HL-60/S4 treated with retinoic acid at 250 ng/mL for 4 days and 3 days (cell line): ENCODE measurements around the gene TRAF2.

Experiments
- in situ Hi-C: fragments of 300-500 bp; cut with MboI; formaldehyde crosslinking; loops from 2 replicates; pipeline ENCODE4 v1.7.0; 2022; ENCODE audit warnings: low sequenced_read_pairs

The TRAF2 gene

DNA sequence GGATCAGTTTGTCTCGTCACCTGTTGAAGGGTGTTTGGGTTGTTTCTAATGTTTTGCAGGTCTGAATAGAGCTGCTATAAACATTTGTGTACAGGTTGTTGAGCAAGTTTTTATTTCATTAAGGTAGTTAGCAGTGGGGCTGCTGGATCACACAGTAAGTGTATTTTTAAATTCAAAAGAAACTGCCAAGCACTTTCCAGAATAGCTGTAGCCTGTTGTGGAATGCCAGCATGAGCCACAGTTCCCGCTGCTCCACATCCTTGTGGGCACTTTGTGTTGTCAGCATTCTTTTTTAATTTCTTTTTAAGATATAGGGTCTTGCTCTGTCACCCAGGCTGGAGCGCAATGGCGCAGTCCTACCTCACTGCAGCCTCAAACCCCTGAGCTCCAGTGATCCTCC, 43.7 kb downstream of the TRAF2 start:
- in situ Hi-C loops = no loop called here

DNA sequence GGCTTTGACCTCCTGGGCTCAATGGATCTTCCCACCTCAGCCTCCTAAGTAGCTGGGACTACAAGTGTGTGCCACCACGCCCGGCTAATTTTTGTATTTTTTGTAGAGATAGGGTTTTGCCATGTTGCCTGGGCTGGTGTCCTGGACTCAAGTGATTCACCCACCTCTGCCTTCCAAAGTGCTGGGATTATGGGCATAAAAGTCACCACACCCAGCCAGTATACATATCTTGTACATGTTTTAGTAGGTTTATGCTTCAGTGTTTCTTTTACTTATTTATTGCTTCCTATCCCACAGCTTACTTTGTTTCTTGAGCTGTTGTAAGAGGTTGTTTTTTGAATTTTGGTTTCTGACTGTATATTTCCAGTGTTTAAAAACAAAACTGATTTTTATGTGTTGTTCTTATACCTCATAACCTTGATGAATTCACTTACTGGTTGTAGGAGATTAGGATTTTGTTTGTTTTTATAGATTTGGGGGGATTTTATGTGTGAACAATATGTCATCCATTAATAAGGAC, 45.4 kb downstream of the TRAF2 start:
- in situ Hi-C loops = no loop called here

DNA sequence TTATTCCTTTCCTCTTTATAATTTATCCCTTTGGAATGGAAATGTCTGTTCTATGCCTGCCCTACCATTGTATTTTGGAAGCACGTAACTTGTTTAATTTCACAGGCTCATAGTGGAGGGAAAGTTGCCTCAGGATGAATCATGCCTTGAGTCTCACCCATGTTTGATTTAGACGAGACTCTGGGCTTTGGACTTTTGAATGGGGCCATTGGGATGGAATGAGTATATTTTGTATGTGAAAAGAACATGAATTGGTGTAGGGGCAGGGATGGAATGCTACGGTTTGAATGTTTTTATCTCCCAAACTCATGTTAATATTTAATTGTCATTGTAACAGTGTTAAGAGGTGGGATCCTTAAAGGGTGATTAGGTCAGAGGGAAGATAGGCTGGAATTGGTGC, 48.0 kb downstream of the TRAF2 start:
- in situ Hi-C loops = no loop called here

DNA sequence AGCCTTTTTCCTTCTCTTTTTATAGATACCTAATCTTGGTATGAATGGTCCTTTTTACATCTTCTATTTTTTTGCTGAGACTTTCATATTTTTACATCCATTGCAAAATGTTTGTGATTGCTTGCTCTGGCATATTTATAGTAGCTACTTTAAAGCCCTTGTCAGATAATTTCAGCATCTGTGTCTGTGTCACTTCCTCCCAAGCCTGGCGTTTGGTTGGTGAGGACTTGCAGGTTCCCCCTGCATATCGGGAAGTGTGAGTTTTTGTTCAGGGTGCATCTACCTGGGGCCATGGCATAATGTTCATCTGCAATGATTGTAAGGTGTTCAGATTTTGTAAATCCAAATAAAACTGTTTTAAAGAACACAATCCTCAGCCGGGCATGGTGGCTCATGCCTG, 49.3 kb downstream of the TRAF2 start:
- in situ Hi-C loops = no loop called here

DNA sequence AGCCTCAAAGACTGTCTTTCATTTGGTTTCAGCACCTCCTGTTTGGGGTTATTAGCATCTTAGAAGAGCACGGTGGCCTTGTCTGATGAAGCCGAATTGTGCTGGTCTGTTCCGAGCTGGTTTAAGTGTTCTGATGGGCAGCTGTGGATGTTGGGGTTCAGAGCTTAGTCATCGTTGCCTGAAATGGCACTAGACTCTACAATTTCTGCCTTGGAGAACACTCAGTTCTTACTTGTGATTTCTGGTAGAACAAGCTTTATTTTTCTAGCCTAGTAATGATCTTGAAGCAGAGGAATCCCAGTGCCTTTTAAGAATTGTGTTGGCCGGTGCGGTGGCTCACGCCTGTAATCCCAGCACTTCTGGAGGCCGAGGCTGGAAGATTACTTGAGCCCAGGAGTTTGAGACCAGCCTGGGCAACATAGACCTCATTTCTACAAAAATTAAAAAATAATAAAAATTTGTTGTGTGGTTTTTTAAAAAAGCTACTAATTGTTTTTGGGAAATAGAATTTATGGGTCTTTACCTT, 50.4 kb downstream of the TRAF2 start:
- in situ Hi-C loops = no loop called here

DNA sequence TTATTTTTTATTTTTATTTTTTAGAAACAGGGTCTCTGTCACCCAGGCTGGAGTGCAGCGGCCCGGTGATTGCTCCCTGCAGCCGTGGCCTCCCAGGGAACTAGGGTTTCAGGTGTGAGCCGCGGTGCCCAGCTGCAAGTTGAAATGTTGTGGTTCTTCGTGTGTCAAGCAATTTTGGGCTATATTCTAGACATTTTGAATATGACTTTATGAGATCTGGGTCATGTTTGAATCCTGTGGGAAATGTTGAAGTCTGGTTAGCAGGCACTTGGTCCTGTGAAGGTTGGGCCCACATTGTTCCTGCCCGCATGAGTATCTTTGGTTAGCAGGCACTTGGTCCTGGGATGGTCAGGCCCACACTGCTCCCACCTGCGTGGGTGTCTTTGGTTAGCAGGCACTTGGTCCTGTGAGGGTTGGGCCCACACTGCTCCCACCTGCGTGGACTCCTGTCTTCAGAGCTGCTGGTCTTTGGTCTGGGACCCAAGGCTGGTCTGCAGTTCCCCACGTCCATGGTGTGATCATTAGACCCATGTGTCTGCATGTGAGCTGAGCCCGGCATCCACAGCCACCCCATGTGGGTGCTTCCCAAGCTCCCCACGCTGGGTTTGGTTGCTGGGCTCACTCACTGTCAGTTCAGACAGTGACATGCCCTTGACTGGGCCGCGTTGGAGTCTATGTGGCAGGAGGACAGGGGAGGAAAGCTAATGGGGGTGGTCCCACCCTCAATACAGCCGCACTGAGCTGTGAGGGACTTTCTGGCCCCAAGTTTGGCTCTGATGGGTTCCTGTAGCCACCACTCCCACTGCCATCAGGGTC, 51.1 kb downstream of the TRAF2 start:
- in situ Hi-C loops = no loop called here

DNA sequence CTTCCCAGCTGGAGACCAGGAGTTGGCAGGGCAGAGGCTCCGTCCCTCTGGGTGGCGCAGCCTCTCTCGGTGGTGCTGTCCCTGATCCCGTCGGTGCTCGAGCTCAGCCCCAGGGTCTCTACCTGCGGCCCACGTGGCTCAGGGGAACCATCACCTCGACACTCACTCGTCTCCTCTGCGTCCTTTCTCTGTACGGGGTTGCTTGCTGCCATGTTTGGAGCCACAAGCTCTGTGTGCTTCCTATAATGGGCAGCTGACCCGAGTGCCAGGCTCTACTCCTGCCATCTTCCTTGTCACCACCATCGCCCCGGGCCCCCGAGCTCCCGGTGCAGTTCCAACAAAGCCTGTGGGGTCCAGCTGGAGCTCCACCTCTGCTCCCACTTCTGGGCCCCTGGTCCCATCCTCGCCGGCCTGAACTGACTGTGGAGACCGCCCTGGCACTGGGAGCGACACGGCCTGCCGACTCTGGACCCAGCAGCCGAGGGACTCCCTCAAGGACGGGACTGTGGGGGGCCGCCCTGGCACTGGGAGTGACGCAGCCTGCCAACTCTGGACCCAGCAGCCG, 53.2 kb downstream of the TRAF2 start:
- in situ Hi-C loops = no loop called here

DNA sequence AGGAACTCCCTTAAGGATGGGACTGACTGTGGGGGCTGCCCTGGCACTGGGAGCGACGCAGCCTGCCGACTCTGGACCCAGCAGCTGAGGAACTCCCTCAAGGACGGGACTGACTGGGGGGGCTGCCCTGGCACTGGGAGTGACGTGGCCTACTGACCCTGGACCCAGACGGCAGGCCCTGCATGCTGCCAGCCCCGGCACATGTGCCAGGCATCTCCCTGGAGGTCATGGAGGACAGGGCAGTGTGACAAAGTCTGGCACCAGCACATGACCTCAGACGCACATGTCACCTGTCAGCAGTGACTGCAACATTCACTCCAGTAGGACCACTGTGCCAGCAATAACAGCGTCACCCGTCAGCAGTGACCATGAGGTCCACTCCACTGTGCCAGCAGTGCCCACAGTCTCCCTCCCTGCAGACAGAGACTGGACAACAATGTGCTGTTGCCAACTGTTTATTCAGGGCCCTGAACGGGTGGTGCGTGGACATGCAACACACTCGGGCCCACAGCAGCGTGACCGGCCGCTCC, 53.7 kb downstream of the TRAF2 start:
- in situ Hi-C loops = no loop called here

DNA sequence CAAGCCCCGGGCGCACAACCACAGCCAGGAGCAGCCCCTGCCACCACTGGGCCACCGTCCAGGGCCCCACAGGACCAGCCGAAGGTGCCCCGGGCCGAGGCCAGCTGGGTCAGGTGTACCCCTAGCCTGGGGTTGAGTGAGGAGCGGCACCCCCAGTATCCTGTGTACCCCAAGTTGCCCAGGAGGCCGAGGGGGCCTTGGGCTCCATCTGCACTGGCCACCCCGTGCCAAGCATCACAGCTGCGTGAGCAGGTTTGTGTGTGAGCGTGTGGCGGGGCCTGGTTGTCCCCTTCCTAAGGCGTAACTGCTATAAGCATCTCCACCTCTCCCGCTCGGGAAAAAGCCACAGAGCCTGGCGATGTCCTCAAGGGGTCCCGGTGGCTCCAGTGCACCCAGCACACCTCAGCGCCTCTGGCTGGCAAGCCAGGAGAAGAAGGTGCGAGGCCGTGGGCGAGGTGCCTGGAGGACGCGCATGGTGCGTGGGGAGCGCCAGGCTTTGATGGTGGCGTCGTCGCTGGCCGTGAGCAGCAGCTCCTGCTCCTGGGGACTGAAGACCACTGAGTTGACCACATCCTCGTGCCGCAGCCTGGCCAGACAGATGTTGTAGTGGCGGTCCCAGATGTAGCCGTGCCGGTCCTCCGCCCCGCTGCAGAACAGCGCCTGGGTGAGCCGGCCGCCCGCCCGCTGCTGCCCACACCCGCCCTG, 54.4 kb downstream of the TRAF2 start:
- in situ Hi-C loops = no loop called here

DNA sequence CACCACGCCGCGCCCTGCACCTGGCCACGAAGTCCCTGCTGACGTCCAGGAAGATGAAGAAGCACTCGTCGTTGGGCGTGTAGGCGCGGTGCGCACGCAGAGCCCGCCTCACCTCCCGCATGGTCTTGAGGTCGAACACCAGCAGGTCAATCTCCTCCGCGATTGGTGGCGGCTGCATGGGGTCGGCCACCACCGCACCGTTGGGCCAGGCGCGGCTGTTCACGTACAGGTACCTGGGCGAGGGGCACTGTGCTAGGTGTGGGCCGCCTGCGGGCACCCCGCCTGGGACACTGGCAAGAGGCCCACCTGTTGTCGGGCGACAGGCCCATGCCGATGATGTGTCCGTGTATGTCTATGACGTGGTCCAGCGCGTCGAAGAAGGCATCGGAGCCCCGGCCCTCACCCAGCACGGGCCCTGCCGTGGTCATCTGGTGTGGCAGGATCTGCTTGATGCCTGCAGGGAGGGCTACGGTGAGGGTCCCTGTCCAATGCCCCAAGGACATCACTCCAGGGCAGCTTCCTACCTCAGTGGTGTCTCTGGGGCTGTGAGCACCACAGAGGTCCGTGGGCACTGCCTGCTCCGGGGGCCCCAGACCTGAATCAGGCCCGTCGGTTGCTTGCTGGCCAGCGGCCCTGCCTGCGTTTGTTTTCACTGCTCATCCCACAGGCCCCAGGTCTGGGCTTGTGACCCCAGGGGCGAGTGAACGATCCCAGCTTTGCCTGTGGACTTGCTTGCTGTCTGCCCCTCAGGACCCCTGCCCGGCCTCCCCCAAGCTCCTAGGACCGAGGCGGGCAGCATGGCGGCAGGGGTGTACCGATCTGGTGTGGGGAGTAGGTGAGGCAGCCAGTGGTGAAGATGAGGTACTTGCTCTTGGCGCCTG, 55.2 kb downstream of the TRAF2 start:
- in situ Hi-C loops = no loop called here

DNA sequence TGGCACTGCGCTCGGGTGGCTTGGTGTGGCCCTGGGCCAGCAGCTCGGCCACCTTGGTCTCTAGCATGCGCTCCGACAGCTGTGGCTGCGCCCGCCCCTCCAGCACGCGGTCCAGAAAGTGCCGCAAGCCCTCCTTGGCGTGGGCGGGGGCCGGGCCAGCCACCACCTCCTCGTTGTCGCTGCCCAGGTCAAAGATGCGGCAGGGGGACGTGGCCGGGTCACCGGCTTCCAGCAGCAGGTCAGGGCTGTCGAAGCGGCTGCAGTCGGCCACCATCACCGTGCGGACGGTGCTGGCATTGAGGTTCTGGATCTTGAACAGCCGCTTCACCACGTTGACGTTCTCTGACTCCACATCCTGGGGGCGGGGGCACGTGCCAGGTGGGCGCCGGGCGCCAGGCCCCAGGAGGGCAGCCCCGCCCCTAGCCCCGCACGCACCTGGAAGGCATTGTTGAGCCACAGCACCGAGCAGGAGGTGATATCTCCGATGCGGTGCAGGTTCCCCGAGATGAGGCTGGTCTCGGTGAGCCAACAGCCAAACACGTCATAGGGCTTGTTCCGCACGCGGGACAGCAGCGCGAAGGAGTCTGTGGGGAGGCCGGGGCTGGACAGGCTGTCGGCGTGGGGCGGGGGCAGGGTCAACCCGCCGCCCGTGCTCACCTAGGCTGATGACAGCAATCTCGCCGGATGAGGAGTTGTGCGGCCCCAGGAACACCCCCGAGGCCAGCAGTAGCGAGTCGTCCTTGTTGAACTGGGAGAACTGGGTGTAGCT, 56.0 kb downstream of the TRAF2 start:
- in situ Hi-C loops = no loop called here

DNA sequence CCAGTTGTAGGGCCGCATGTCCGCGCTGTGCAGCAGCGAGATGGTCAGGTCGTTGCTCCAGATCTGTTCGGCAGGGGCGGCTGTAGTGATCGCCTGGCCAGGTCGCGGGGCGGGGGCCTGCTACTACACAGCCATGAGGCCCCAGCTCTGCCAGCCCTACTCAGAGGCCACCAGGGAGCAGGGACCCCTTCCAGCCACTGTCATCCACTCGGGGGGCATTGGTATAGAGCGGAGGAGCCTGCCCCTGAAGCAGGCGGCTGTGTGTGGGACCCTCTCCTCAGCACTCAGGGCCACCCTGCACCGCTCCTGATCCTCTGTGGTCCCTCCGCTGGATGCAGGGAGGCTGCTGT, 56.5 kb downstream of the TRAF2 start:
- in situ Hi-C loops = no loop called here

DNA sequence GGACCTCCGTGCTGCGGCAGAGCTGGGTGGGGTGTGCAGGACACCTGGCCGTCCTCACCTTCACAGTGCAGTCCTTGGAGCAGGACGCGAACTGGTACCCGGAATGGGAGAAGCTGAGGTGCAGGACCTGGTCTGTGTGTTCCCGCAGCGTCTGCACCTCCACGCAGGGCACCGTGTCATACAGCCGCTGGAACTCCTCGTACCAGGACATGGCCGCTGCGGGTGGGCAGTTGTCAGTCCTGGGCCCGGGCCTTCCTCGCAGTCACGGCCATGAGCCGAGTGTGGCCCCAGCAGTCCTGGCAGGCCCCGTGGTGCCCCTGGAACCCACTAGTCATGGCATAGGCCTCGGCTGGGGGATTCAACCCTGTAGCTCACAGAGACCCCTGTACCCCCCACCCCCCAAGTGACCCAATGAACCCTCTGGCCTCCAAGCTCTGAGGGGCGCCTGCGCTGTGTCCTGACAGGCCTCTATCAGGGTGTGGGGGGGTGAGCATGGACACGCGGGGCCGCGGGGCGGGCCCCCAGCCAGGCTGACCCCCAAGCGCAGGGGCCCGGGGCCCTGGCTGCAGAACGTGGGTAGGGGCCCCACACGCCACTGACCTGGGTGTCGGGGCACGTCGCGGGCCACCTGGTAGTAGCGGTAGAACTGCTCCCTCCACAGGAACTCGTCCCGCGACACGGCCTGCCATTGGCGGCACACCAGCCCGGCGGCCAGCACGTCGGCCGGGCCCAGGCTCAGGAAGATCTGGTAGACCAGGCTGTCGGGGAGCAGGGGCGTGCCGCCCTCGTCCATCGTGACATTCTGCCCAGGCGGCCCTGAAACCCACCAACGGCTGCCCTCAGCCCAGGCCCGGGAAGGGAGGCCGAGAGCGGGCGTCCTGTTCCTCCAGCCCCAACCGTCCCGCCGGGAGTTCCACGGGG, 57.2 kb downstream of the TRAF2 start:
- in situ Hi-C loops = no loop called here

DNA sequence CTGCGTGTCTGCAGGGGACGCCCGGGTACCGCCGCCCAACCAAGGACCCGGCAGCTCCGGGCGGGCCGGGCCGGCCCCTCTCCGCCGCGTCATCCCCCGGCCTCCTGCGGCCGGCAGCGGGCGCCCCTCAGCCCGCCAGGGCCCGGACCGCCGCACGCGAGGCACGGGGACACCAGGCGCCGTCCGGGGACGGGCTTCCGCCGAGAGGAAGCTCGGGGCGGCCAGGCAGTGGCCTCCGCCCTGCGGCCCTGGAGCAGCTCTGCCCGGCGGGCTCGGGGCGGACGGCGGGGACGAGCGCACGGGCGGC, 57.8 kb downstream of the TRAF2 start:
- in situ Hi-C loops = no loop called here

DNA sequence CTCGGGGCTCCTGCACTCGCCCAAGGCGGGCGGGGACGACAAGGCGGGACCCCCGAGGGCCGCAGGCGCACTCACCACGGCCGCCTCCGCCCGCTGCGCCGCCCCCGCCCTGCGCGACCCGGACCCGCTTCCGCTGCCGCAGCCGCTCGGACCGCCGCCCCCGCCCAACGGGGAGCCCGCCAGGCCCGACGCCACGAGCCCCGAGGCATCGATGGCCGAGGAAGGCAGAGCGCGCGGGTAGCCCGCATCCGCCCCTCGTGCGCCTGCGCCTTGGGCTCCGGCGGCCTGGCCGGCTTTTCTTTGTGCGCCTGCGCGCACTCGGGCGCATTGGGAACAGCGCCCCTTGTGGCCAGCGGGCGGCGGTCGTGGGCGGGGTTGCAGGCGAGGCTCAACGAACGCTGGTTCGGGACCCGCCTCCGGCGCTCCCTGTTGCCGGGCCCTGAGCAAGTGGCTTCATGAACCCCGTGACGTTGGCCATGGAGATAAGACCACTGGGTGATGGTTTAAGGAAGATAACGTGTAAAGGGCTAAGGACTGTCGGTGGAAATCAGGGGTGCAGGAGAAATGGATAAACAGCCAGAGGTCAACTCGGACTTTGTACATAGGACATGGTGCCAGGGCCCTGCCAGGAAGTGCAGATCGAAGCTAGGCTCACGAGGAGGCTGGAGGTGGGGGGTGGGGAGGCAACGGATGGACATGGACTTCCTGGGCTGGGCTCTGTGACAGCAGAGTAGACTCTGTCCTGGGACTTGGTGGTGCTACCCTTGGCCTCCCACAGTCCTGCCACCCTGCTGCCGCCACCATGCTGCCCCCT, 58.4 kb downstream of the TRAF2 start, which contains the start of the genes C8G and FBXW5:
Gene C8G (plus strand): TSS at position 725 of the 814 bp plus-strand sequence. CDS start 78 bp downstream, at position 803.
Gene FBXW5 (minus strand): TSS at position 220 of the 814 bp plus-strand sequence. CDS start 655 bp downstream, outside the sequence.
- in situ Hi-C loops = no loop called here

DNA sequence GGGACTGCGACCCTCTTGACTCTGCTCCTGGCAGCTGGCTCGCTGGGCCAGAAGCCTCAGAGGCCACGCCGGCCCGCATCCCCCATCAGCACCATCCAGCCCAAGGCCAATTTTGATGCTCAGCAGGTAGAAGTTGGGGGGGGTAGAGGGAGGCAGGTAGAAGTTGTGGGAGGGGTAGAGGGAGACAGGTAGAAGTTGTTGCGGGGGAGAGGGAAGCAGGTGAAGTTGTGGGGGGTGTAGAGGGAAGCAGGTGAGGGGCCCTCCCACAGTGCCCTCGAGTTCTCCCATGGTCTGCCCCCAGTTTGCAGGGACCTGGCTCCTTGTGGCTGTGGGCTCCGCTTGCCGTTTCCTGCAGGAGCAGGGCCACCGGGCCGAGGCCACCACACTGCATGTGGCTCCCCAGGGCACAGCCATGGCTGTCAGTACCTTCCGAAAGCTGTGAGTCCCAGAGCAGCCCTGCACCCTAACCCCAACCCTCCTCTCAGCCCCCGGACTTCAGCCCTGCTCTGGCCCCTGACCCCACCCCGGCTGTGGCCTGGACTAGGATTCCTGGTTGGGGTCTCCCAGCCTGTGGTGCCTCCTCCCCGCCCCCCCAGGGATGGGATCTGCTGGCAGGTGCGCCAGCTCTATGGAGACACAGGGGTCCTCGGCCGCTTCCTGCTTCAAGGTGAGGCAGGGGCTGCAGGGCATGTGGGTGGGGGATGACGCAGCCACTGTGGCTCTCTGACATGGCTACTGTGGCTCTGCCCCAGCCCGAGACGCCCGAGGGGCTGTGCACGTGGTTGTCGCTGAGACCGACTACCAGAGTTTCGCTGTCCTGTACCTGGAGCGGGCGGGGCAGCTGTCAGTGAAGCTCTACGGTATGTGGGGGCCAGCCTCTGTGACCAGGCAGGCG, 59.3 kb downstream of the TRAF2 start:
- in situ Hi-C loops = no loop called here
